ENCODE measurements around the gene SERINC2. TPM values are rescaled to one million over a fixed set of nuclear protein-coding genes. Genes with fewer than 3 reads are reported as not detected.

SERINC2 gene
- total and polyA plus RNA-seq, 2 of the 4 experiments (the other 2 are of a cell fraction), result 2.0 to 59.5 TPM

DNA sequence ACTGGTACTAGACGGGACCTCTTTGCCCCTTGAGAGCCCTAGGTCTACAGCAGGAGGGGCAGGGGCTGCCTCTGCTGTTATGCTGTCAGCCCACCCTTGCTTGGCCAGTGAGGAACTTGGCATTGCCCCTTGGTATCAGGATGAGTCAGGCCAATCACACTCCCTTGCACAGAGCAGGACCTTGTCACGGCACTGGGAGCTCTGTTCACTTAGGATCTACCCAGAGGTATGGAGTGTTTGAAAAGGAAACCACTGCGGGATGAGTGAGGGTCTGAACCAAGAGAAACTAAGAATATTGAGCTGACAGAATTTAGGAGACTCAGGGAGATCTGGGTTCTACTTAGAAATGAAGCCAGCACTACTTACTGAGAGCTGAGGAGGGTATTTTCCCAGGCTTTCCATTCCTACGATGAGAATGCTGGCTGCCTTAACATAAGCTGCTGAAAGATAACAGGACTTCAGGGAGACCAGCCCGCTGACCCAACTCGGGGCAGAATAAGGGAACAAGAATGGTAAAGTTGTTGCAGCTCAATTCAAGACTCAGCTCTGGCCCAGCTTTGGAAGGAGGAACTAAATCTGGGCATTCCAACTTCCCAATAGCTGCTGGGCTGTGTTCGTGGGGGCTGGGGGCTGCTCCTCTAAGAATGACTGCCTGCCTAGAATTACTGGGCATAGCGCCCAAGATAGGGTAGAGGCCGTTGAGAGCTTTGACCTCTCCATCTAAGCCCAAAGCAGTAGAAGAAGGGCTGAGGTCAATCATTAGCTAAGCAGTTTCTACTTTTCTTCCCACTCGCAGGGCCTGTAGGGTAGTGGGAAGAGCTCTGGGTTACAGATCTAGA is 41.7 kb upstream of the SERINC2 start:
- H2AK9ac ChIP-seq (replicated peaks; ENCODE audit: low read depth, low read length, poor library complexity), result no peak overlapping the region
- H2BK15ac ChIP-seq (ENCODE audit: low read depth, low read length), result no peak overlapping the region
- no peaks in the 10 kb centered on the region for H4K20me1 ChIP-seq (ENCODE audit: insufficient read depth, low read length)
- no peaks in the 10 kb centered on the region for H3K27me3 ChIP-seq (ENCODE audit: control insufficient read depth, insufficient read depth, low read length)
- no peaks in the 10 kb centered on the region for H3K9me3 ChIP-seq (ENCODE audit: control insufficient read depth, insufficient read depth, low read length)
- intact Hi-C loops (cut with micrococcal nuclease) (no loop called here), in situ Hi-C loops (cut with MboI; ENCODE audit: low sequenced_read_pairs) (no loop called here), dilution Hi-C loops (cut with HindIII; ENCODE audit: low sequenced_read_pairs, unreplicated experiment) (no loop called here)
- no peak overlapping the region for H2AK5ac ChIP-seq (ENCODE audit: low read depth, low read length)
- CTCF ChIA-PET, result interaction anchor here (1.2 kb wide), 1 partner anchor 9 kb away, joined by 3 read pairs; no protein-coding TSS in a partner anchor
- no peak overlapping the region for H2BK120ac ChIP-seq (ENCODE audit: low read depth, low read length)
- peaks cover 4% of the 10 kb centered on the region; the same call in 1 of the 2 replicates for H3K9me1 ChIP-seq (ENCODE audit: insufficient read depth, low read length)
- WGBS, 2 experiments (ENCODE audit: extremely low coverage in 2 of 2, insufficient read length in 1 of 2), result 70% methylated on average over 4 of the region's 10 CpGs; no CpG with 5 or more reads in 1 of the 2 experiments
- no peak overlapping the region for H3K4me2 ChIP-seq (ENCODE audit: low read depth, low read length)
- no peak overlapping the region for H4K5ac ChIP-seq (ENCODE audit: low read depth, low read length)
- no peak overlapping the region for H3K14ac ChIP-seq (replicated peaks; ENCODE audit: low read depth, low read length)
- H2BK20ac ChIP-seq (ENCODE audit: low read depth, low read length), result no peak overlapping the region
- no peak overlapping the region for H2BK5ac ChIP-seq (ENCODE audit: low read depth, low read length, poor library complexity, severe bottlenecking)
- H3K79me1 ChIP-seq (ENCODE audit: low read depth in 1 of 2, low read length in 2 of 2), result no peaks in the 10 kb centered on the region
- POLR2A ChIA-PET (ENCODE audit: unreplicated experiment), result no interaction called here
- no peak overlapping the region for H3K4me3 ChIP-seq (ENCODE audit: insufficient read depth, low read depth, low read length)
- no peak for DNase-seq
- H3K23ac ChIP-seq (ENCODE audit: low read depth, low read length), result no peak overlapping the region
- peaks cover 2% of the 10 kb centered on the region; the same call in 1 of the 2 replicates for H3K36me3 ChIP-seq (ENCODE audit: control insufficient read depth, insufficient read depth, low read length)
- no peak overlapping the region for H3K9ac ChIP-seq (ENCODE audit: low read depth, low read length)
- no peak overlapping the region for H3K18ac ChIP-seq (ENCODE audit: low read depth, low read length)
- no peak overlapping the region for H4K91ac ChIP-seq (ENCODE audit: insufficient read depth, low read depth, low read length)
- no peak for ATAC-seq (ENCODE audit: low read depth)
- H2AFZ ChIP-seq (replicated peaks; ENCODE audit: low read length, poor library complexity), result no peak overlapping the region
- no peak overlapping the region for H3K27ac ChIP-seq (ENCODE audit: insufficient read depth, low read length)
- H4K8ac ChIP-seq (ENCODE audit: low read depth in 2 of 2, low read length in 2 of 2), result no peak overlapping the region
- no peak overlapping the region for H3K4ac ChIP-seq (ENCODE audit: low read depth, low read length)
- peaks cover 7% of the 10 kb centered on the region for H3K4me1 ChIP-seq (ENCODE audit: control insufficient read depth, insufficient read depth, low read length)
- H3K56ac ChIP-seq (ENCODE audit: extremely low read depth, insufficient read depth, low read length), result no peak overlapping the region
- no TSS peak for BruUV-seq (replicated peaks)
- TF ChIP-seq CHD1 (IDR thresholded peaks at IDR 0.05; ENCODE audit: low read depth, low read length) (no peak), BHLHE40 (IDR thresholded peaks at IDR 0.05; ENCODE audit: low read depth, low read length) (no peak), CEBPB (IDR thresholded peaks at IDR 0.05; ENCODE audit: low read depth, low read length) (no peak), NFE2L2 (IDR thresholded peaks at IDR 0.05; ENCODE audit: low read depth, low read length) (no peak), MAZ (IDR thresholded peaks at IDR 0.05; ENCODE audit: borderline replicate concordance, low read depth, low read length) (no peak), POLR2A (IDR thresholded peaks at IDR 0.05; ENCODE audit: low read depth, low read length) (no peak), SMC3 (IDR thresholded peaks at IDR 0.05; ENCODE audit: low read depth, low read length) (no peak), MAFK (IDR thresholded peaks at IDR 0.05; ENCODE audit: low read depth, low read length) (no peak), RFX5 (IDR thresholded peaks at IDR 0.05; ENCODE audit: low read depth, low read length) (no peak), RCOR1 (IDR thresholded peaks at IDR 0.05; ENCODE audit: insufficient replicate concordance, low read length) (no peak), FOS (IDR thresholded peaks at IDR 0.05; ENCODE audit: low read depth, low read length) (no peak), MXI1 (IDR thresholded peaks at IDR 0.05; ENCODE audit: borderline replicate concordance, low read depth, low read length) (no peak), RAD21 (IDR thresholded peaks at IDR 0.05; ENCODE audit: low read length) (no peak), ELK1 (IDR thresholded peaks at IDR 0.05; ENCODE audit: borderline replicate concordance, low read depth, low read length) (no peak)
- TF ChIP-seq, protein P1, sequence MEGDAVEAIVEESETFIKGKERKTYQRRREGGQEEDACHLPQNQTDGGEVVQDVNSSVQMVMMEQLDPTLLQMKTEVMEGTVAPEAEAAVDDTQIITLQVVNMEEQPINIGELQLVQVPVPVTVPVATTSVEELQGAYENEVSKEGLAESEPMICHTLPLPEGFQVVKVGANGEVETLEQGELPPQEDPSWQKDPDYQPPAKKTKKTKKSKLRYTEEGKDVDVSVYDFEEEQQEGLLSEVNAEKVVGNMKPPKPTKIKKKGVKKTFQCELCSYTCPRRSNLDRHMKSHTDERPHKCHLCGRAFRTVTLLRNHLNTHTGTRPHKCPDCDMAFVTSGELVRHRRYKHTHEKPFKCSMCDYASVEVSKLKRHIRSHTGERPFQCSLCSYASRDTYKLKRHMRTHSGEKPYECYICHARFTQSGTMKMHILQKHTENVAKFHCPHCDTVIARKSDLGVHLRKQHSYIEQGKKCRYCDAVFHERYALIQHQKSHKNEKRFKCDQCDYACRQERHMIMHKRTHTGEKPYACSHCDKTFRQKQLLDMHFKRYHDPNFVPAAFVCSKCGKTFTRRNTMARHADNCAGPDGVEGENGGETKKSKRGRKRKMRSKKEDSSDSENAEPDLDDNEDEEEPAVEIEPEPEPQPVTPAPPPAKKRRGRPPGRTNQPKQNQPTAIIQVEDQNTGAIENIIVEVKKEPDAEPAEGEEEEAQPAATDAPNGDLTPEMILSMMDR (conservative IDR thresholded peaks at IDR 0.05; ENCODE audit: low read depth, low read length), result no peak

Data from IMR-90 (cell line).